GM21381 (cell line): ENCODE data around the gene CD2BP2.
"Not testable (repeated sequence)": the region's sequence is repeated elsewhere in the genome, so short reads cannot be mapped to it uniquely, and the experiment has no call there.

ENCODE experiments used
- ATAC-seq: cut with Tn5 transposase; IDR thresholded peaks from one replicate; pipeline ENCODE4 v1.9.1; 2021; ENCODE audit warnings: mild to moderate bottlenecking, moderate library complexity; ENCODE audit not compliant: unreplicated experiment

The CD2BP2 gene

DNA sequence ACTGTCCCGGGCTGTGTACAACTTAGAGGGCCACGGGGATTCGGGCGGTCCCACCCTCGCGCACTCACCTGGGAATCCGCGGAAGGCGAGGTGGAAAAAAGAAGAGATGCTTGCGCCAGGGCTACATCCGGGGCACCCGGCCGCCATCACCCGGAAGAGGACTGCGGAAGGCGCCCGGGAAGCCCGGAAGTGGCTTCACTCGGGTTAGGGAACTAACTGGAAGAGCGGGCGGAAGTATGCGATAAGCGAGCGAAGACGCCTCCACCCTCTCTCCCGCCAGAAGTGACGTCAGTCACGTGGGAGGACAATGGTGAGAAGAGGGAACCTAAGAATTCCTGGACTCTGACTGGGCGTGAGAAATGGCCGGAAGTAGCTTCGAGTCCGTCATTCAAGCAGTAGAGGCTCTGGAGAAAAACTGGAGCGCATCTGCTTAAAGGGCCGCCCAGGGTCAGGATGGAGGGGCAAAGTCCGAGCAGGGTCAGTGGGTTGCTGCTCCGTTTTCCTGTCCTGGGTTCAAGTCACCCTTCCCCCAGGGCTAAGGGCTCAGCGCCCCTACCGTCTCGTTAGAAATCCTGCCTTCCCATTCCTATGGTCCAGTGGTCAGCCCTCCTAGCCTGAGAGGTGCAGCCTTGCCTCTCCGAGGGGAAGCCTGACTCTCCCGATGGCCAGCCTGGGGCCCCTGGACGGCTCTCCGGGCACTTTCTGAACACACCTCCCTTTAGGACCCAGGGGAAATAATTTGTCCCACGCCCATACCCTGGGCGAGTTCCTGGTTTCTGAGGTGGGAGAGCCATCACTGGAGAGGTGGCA is at the start of gene CD2BP2:
CD2BP2 (minus strand) TSS at position 165 of the 810 bp plus-strand sequence. CDS start 627 bp downstream, outside the sequence.
- peak; percentile 60 for ATAC-seq

- ATAC-seq, result no peak
Observed at GRCh38 chr16:30401768-30402425, 46.8 kb upstream of the CD2BP2 start.

DNA sequence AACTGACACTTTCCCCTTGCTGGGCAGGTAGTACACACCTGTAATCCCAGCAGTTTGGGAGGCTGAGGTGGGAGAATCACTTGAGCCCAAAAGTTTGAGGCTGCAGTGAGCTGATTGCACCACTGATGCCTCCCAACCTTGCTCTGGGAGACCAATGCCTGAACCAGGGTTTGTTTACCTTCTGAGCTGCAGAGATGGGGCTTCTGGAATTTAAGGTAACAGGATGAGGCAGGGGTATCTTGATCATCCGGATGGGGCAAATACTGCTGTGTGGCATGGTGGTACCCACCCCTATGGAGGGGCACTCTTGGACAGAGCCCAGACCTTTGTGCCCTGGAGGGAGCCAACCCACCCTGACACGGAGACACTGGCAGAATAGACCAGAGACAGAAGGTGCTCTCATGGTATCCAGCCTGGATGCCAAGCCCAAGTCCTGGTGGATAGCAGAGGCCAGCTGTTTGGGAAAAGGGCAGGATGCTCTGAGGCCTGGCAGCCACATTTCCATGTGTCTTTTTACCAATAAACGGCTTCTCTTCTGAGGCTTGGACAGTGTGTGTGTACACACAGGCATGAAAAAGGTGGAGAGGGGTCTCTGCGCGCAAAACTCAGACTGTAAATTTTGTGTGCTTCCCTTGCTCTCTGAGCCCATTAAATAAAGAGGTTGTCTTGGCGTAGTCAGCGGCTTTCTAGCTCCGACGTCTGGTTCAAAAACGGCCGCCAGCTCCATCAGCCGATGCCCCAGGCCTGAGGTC is 44.5 kb upstream of the CD2BP2 start:
- no peak for ATAC-seq

DNA sequence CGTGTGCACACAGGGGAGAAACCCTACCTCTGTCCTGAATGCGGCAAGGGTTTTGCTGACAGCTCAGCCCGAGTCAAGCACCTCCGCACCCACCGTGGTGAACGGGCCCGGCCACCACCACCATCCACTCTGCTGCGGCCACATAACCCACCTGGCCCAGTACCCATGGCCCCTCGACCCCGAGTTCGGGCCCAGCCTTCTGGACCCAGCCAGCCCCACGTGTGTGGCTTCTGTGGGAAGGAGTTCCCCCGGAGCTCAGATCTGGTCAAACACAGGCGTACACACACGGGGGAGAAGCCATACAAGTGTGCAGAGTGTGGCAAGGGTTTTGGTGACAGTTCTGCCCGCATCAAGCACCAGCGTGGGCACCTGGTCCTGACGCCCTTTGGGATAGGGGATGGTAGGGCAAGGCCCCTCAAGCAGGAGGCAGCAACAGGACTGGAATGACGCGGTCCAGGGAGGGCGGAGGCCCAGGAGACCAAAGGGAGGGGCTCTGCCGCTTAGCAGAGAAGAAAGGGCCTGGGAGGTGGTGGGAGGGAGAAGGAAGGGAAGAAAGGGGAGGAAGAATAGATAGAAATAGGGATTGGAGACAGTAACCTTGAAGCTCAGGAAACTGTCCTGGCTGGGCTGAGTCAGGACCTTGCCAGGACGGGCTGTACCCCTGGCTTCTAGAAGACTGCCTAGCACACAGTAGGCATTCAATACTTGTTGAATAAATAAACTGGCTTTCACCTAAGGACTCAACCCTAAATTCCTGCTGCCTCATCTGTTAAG is 43.7 kb upstream of the CD2BP2 start:
- ATAC-seq, result no peak

- no peak for ATAC-seq
Observed at GRCh38 chr16:30397776-30398660, 42.9 kb upstream of the CD2BP2 start.

- no peak for ATAC-seq
Observed at GRCh38 chr16:30397056-30397455, 41.9 kb upstream of the CD2BP2 start.

GRCh38 chr16:30396627-30397026 is 41.5 kb upstream of the CD2BP2 start:
- ATAC-seq, result not testable (repeated sequence)

- no peak for ATAC-seq
Observed at GRCh38 chr16:30395992-30396585, 41.0 kb upstream of the CD2BP2 start.

- peak; percentile 62 for ATAC-seq
Observed at GRCh38 chr16:30395155-30395991, 40.3 kb upstream of the CD2BP2 start, which contains the start of gene ZNF48. Gene ZNF48, plus strand, starts transcription at chr16:30395420. Its CDS starts 375 bp downstream, at chr16:30395795.

DNA sequence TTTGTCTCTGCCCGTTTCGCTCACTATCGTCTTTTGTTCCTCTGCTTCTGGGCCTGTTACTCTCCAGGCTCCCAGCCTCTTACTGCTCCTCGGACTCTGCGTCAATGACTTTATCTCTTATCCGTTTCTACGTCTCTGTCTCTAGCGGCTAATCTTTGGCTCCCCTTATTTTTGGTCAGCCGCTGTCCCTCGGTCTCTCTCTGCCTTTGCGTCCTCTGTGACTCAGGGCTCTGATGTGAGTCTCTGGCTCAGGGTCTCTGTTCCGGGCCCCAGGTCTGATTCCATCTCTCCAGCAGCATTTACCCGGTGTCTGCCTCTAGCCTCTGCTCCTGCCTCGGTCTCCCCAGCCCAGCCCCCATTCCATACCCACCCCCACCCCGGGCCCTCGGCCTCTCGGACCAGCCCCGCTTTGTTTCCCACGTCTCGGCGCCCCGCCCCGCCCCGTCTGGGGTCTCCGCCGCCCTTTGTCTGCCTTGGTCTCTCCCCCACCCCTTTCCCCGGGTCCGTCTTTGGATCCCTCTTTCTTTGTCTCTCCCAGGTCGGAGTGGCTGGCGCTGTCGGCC is 39.6 kb upstream of the CD2BP2 start:
- ATAC-seq, result no peak

GRCh38 chr16:30383521-30383920 is 28.4 kb upstream of the CD2BP2 start:
- no peak for ATAC-seq

GRCh38 chr16:30382111-30382881 is 27.2 kb upstream of the CD2BP2 start, which contains the start of gene SEPTIN1:
Gene SEPTIN1, minus strand, starts transcription at chr16:30382561. Its CDS starts 19 bp downstream, at chr16:30382542.
- no peak for ATAC-seq

- ATAC-seq, result no peak
Observed at GRCh38 chr16:30381291-30382041, 26.4 kb upstream of the CD2BP2 start.

- no peak for ATAC-seq
Observed at GRCh38 chr16:30380803-30381208, 25.7 kb upstream of the CD2BP2 start.

- ATAC-seq, result no peak
Observed at GRCh38 chr16:30380072-30380802, 25.1 kb upstream of the CD2BP2 start.
